HS-27A (cell line): ENCODE data around the gene ZKSCAN7.
"Not testable (repeated sequence)": the region's sequence is repeated elsewhere in the genome, so short reads cannot be mapped to it uniquely, and the experiment has no call there.

Source experiments
- DNase-seq: peaks from one replicate; pipeline ENCODE4 v3.0.0-alpha.2; 2012; ENCODE audit warnings: low read depth, missing footprints

The ZKSCAN7 gene

DNA sequence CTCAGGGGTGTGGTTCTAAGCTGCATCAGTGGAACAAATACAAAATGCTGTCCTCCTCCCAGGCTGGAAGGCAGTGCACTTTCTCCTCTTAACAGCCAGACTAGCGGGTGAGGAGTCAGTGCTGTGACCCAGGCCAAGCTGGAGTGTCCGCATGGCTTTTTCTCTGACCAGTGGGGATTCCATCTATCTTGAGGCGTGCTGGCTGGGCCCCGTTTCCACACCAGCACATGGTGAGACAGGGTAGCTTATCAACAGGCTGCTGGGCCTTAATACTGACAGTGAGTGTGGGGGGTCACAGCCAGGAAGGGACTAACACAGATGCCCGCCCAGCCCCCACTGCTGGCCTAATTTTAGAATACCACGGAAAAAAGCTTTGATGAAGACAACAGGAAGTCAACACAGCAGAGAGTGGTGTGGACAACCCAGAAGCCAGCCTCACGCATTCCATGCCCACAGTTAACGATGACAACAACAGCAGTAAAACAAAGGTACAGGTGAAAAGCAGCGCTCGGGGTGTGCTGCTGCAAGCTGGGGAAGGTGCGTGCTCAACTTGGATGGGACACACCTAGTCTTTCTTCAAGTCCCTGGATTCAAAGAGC, 22.5 kb downstream of the ZKSCAN7 start:
- not testable (repeated sequence) for DNase-seq

GRCh38 chr3:44578316-44578715, 23.3 kb downstream of the ZKSCAN7 start:
- not testable (repeated sequence) for DNase-seq

GRCh38 chr3:44578924-44579515, 24.0 kb downstream of the ZKSCAN7 start:
- DNase-seq, result not testable (repeated sequence)

DNA sequence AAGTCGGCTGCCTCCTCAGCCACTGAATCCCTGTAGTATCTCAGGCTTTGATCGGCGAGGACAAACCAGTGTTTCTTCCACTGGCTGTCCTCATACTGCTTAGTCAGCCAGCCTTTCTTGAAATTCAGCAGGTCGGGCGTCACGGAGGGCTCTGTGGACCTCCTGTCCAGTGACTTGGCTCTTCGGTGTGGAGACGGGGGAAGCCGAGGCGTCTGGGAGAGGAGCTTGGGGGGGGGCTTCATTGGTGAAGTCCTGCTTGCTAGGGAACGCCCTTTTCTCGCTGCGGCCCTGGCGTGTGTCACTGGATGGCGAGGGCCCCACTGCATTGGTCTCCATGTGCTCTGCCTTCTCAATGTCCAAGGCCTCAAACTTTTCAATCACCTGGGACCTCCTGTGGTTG, 24.8 kb downstream of the ZKSCAN7 start:
- not testable (repeated sequence) for DNase-seq

GRCh38 chr3:44580971-44581370, 26.0 kb downstream of the ZKSCAN7 start:
- DNase-seq, result not testable (repeated sequence)

- DNase-seq, result no peak
Observed at GRCh38 chr3:44584646-44585501, 29.9 kb downstream of the ZKSCAN7 start, which contains the start of gene ZNF660. Gene ZNF660 (plus strand): TSS chr3:44584964. CDS start chr3:44594194, 9,230 bp downstream.

GRCh38 chr3:44596621-44597020, 41.6 kb downstream of the ZKSCAN7 start:
- no peak for DNase-seq

DNA sequence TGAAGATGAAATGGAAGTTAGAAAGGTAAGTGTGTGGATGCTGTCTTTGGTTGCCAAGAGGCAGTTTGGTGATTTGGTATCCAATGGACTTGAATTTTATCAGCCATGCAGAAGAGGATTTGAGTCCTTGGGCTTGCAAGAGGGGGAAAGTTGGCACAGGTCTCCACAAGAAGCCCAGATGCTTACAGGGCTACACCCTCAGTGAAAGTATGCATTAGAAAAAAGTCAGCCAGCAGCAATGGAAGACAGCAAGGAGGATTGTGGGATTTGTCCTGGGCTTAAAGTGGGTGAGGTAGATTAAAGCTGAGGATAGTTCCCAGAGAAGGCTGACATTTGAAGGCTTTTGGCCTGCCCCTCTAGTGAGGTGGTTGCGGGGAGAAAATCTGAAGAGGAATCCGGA, 46.8 kb downstream of the ZKSCAN7 start:
- DNase-seq, result no peak

- DNase-seq, result no peak
Observed at GRCh38 chr3:44612678-44613077, 57.7 kb downstream of the ZKSCAN7 start.
